Neural crest cell (in vitro differentiated cells): Measurements from ENCODE around the gene SRA1. TPM values are rescaled to one million over a fixed set of nuclear protein-coding genes. Genes with fewer than 3 reads are reported as not detected.

Experiments
- DNase-seq: peaks from one replicate; pipeline ENCODE4 v3.0.0; 2021; ENCODE audit warnings: low read depth, mixed read lengths, low spot score
- H3K27ac Mint-ChIP-seq: one replicate; pipeline ENCODE4 v1.8.0; 2021; ENCODE audit warnings: mild to moderate bottlenecking, mixed read lengths; ENCODE audit not compliant: unreplicated experiment
- H3K27me3 Mint-ChIP-seq: 2 replicates; pipeline ENCODE4 v1.8.0; 2021; ENCODE audit warnings: low read depth, mild to moderate bottlenecking, mixed read lengths
- H3K36me3 Mint-ChIP-seq: 2 replicates; pipeline ENCODE4 v1.8.0; 2021; ENCODE audit warnings: low read depth, mild to moderate bottlenecking, mixed read lengths
- H3K4me1 Mint-ChIP-seq: 2 replicates; pipeline ENCODE4 v1.8.0; 2021; ENCODE audit warnings: mixed read lengths
- H3K4me3 Mint-ChIP-seq: one replicate; pipeline ENCODE4 v1.8.0; 2021; ENCODE audit warnings: mild to moderate bottlenecking, mixed read lengths
- H3K9me3 Mint-ChIP-seq: 2 replicates; pipeline ENCODE4 v1.8.0; 2021; ENCODE audit warnings: mixed read lengths
- CTCF ChIP-seq: fragments of 200-600 bp; sonication (generic); conservative IDR thresholded peaks from 2 replicates; pipeline ENCODE4 v1.5.0; 2021; ENCODE audit warnings: antibody characterized with exemption, mild to moderate bottlenecking
- total RNA-seq: library from RNA; stranded (reverse); gene quantifications from 2 replicates; pipeline ENCODE4 v1.2.1, GENCODE V29; 2021

Gene SRA1
- total RNA-seq, 1 donor from 2014 or later: 36.3 TPM

GRCh38 chr5:140545606-140546005 is 11.7 kb downstream of the SRA1 start:
- DNase-seq: no peak
- Mint-ChIP-seq H3K36me3 (peaks cover 19% of the 10 kb centered on the region), H3K9me3 (no peaks in the 10 kb centered on the region), H3K4me3 (no peak overlapping the region), H3K4me1 (peaks cover 31% of the 10 kb centered on the region), H3K27ac (no peak overlapping the region), H3K27me3 (peaks cover 2% of the 10 kb centered on the region)
- TF ChIP-seq CTCF: no peak

- Mint-ChIP-seq H3K9me3 (no peaks in the 10 kb centered on the region), H3K27me3 (peaks cover 2% of the 10 kb centered on the region), H3K27ac (no peak overlapping the region), H3K4me1 (peaks cover 31% of the 10 kb centered on the region), H3K36me3 (peaks cover 19% of the 10 kb centered on the region), H3K4me3 (no peak overlapping the region)
- no peak for TF ChIP-seq CTCF
- no peak for DNase-seq
These were observed 12.3 kb downstream of the SRA1 start for GRCh38 chr5:140544986-140545385.

GRCh38 chr5:140542972-140543371 is 14.3 kb downstream of the SRA1 start:
- no peak overlapping the region for H3K27ac Mint-ChIP-seq
- peaks cover 2% of the 10 kb centered on the region for H3K27me3 Mint-ChIP-seq
- DNase-seq: no peak
- peaks cover 24% of the 10 kb centered on the region for H3K36me3 Mint-ChIP-seq
- H3K4me1 Mint-ChIP-seq: peaks cover 19% of the 10 kb centered on the region
- no peak for TF ChIP-seq CTCF
- H3K9me3 Mint-ChIP-seq: no peaks in the 10 kb centered on the region
- no peak overlapping the region for H3K4me3 Mint-ChIP-seq

DNA sequence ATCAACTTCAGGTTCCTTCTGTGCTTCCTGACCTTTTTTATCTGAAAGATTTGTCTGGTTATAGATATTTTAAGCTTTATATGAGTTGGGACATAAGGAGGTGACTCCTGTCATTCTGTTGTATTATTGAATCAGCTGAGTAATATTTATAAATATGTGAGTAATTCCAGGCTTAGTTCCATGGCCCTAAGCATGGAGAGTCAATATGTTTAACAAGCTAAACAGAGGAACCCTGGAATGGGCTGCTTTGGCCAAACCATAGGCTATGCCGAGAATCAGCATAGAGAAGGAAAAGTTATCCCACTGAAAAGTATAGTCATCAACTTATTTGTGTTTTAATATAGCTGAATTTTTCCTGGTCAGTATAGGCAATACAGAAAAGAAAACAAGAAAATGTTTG is 17.0 kb downstream of the SRA1 start:
- Mint-ChIP-seq H3K36me3 (peaks cover 26% of the 10 kb centered on the region), H3K27ac (no peak overlapping the region), H3K9me3 (no peaks in the 10 kb centered on the region), H3K4me1 (no peaks in the 10 kb centered on the region), H3K4me3 (no peak overlapping the region), H3K27me3 (no peaks in the 10 kb centered on the region)
- no peak for DNase-seq
- no peak for TF ChIP-seq CTCF

DNA sequence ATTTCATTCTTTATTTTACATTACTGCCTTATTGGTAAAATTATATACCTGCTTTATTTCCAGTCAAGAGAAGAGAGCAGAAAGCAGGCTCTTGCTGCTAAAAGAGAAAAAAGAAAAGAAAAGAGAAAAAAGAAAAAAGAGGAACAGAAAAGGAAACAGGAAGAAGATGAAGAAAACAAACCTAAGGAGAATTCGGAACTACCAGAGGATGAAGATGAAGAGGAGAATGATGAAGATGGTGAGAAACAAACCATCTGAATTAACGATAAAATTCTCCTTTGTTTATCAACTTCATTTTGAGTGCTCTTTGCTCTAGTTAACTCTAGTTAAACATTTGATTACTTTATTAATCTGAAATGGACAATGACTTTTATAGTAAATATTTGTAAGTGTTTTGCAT is 33.3 kb downstream of the SRA1 start:
- TF ChIP-seq CTCF: no peak
- Mint-ChIP-seq H3K27me3 (no peaks in the 10 kb centered on the region), H3K27ac (no peak overlapping the region), H3K36me3 (peaks cover 14% of the 10 kb centered on the region), H3K4me3 (no peak overlapping the region), H3K4me1 (no peaks in the 10 kb centered on the region), H3K9me3 (no peaks in the 10 kb centered on the region)
- no peak for DNase-seq

DNA sequence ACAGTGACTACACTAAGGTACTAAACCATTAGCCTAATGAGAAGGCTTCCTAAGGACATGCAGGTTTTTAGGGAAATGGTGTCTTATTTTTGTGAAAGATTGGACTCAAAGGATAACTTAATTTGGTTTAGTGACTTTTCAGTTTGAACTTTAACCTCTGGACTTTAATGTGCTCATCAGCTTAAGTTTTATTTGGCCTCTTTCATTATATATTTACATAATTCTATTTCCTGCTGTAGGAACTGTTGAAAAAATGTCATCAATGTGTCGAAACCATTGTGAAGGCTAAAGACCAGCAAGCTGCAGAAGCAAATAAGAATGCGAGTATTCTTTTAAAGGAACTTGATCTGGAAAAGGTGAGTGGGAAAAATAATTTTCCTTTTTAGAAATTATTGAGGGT is 44.1 kb downstream of the SRA1 start:
- H3K9me3 Mint-ChIP-seq: no peaks in the 10 kb centered on the region
- no peak for DNase-seq
- H3K36me3 Mint-ChIP-seq: peaks cover 33% of the 10 kb centered on the region
- H3K27me3 Mint-ChIP-seq: no peaks in the 10 kb centered on the region
- H3K4me1 Mint-ChIP-seq: no peaks in the 10 kb centered on the region
- H3K4me3 Mint-ChIP-seq: no peak overlapping the region
- no peak overlapping the region for H3K27ac Mint-ChIP-seq
- TF ChIP-seq CTCF: no peak
